Measurements from ENCODE around the gene PIK3C2B.

GRCh38 chr1:204454476-204454875 lies 40.1 kb downstream of the PIK3C2B start:
- TF ChIP-seq CTCF (IDR thresholded peaks at IDR 0.05) (no peak), EP300 (IDR thresholded peaks at IDR 0.05) (no peak), POLR2A (IDR thresholded peaks at IDR 0.05) (no peak)

Measured in ovary (tissue), 3 donors.